NCI-H2081 (cell line): Measurements from ENCODE around the gene PHACTR1.
"Not testable (repeated sequence)": the region's sequence is repeated elsewhere in the genome, so short reads cannot be mapped to it uniquely, and the experiment has no call there.

ENCODE experiments used
- DNase-seq, 2 experiments: peaks; one replicate each; lab custom pipeline; 2025; lab: John Stamatoyannopoulos, UW

The PHACTR1 gene

DNA sequence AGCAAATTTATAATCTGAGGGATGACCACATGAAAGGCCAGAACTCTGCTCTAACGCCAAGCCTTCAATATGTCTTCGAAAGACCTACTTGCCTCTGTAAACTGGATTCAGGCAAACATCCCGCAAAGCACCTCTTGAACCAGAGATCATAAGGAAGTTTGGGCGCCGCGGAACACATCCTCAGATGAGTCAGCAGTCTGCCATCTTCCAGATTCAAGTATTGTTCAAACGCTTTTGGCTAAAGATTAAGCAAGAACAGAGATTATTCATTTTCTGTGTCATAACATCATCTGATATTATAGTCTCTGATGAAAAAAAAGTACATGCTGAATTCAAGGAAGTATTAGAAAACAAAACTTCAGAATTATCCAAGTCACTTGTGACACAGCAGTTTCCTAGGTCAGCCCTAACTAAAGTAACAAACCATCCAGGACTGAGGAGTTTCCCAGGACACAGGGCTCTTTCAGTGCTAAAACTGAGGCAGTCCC, 591.0 kb downstream of the PHACTR1 start:
- no peak for DNase-seq

DNA sequence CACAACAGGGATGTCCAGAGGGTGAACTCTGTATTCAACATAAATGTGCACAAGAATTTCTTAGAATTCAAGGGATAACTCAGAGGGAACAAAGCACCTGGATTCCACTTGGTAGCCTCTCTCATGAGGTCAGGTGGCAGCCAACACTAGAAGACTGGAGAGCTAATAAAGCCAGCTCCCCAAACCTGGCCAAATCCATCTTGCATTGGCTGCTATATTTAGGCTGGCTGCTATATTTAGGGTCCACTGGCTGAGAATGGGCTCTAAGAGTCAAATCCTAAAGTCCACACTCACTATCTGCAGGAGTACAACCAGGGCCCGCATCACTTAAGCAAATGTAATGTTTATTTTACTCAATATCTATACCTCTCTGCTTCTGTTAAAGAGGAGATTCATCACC, 591.8 kb downstream of the PHACTR1 start:
- DNase-seq, result no peak

DNA sequence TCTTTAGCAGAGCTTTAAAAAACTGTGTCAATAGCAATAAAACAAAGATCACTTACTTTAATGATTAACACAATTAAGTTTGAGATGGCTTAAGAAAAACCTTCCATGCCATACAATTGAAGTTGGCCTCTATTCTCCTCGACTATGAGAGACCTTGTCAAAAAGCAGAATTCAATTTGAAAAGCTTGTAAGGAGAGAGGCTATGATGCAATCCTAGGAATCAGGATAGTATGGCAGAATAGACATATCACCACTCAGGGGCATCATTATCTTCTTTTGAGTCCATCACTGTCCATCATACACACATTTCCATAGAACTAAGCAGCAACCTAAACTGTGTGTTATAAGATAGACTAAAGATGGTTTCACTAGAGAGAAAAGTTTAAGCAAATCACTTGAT, 594.6 kb downstream of the PHACTR1 start:
- DNase-seq, result no peak

DNA sequence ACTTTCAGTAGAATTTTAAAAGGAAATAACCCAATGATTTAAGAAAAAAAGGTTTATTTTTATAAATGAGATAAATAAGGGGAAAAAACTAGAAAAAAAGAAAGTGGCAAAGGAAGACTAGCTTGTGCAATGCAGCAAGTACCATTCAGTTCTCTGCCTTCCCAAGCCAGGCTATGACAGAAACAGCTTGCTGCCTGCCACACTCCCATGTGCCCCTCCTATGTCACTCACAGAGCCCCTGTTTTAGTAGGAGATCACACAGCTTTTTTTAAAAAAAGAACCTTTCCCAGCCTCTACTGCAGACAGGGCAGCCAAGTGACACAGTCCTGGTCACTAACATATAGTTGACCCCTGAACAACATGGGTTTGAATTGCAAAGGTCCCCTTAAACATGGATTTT, 598.2 kb downstream of the PHACTR1 start:
- no peak for DNase-seq

DNA sequence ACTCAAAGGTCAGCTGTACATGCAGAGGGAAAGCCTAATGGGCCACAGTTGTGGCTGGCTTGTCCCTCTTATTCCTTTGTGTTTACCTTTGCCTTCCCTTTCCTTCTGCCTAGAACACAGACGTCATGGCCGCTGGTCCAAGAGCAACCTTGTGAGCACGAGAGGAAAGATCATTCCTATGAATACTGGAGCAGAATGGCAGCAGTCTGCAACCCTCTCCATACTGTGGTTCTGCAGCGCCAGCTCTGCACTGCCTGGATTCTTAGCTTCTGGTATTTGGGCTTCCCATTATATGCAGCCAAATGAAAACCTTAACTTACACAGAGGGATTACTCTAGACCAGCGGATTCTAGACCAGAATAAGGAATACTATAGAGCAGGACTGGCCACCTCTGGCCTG, 599.3 kb downstream of the PHACTR1 start:
- no peak for DNase-seq

DNA sequence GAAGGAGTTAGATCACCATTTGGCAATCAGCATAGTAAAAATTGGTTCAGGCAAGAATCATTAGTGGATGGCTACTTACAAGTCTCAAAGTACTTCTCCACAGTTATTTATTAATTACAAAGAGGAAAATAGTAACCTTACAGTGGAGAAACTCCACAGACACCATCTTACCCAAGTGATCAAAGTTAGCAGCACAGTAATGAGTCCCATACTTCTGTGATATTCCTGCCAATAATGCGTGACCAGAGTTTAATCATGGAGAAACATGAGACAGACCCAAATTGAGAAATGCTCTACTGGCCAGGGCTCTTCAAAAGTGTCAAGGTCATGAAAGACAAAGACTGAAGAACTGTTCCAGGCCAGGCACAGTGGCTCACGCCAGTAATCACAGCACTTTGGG, 602.3 kb downstream of the PHACTR1 start:
- DNase-seq, result no peak

DNA sequence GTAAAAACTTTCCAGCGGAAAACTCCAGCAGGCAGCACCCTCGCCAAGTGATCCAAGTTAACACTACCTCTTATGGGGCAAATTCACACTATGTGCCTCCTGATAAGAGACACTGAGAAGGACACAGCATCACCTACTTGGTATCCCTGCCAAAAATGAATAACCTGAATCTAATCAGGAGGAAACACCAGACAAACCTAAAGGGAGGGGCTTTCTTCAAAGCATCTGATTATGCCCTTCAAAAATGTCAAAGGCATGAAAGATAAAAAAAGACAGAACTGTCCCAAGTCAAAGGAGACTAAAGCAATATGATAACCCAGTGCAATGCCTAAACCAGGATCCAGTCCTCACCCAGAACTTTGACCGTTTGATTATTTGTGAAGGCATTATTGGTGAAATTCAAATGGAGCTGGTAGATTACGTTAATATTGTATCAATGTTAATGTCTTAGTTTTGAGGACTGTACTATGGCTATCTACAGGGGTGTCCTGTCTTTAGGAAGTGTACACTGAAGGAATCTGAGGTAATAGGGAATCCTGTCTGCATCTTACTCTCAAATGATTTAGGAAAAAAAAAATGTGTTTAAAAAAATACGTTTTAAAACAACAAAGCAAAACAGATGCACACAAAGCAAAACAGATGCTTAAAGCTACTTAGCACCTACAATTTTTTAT, 603.5 kb downstream of the PHACTR1 start:
- DNase-seq, result no peak

DNA sequence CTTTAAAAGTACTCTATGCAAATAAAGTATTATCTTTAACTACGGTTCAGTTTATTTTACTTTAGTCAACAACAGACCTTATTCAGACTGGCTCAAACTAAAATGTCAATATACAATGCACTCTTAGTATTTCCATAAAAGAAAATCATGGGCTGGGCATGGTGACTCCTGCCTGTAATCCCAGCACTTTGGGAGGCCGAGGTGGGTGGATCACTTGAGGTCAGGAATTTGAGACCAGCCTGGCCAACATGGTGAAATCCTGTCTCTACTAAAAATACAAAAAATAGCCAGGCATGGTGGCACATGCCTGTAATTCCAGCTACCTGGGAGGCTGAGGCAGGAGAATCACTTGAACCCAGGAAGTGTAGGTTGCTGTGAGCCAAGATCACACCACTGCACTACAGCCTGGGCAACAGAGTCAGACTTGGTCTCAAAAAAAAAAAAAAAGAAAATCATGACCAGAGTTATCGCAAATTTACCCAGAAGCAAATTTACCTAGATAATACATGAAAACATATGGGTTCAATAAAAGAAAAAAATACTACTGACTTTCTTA, 609.5 kb downstream of the PHACTR1 start:
- DNase-seq, result not testable (repeated sequence)

DNA sequence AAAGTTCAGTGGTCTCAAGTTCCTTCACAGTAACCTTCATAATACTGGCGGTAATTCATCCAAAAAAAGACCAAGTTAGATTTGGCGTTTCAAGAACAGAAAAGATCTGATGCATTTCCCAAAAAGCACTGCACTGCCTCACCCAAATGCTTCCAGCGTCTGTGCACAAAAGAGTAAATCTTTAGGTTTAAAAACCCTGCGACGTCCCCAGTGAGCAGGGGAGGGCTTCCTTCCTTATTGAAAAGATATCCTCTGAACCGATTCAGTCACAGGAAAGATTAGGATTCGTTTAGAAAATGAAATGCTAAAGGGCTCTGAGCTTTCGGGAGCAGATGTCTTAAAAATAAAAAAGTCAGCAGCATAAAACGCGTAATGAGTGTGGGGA, 611.1 kb downstream of the PHACTR1 start:
- peak in 1 of 2 experiments; percentile 54 for DNase-seq

DNA sequence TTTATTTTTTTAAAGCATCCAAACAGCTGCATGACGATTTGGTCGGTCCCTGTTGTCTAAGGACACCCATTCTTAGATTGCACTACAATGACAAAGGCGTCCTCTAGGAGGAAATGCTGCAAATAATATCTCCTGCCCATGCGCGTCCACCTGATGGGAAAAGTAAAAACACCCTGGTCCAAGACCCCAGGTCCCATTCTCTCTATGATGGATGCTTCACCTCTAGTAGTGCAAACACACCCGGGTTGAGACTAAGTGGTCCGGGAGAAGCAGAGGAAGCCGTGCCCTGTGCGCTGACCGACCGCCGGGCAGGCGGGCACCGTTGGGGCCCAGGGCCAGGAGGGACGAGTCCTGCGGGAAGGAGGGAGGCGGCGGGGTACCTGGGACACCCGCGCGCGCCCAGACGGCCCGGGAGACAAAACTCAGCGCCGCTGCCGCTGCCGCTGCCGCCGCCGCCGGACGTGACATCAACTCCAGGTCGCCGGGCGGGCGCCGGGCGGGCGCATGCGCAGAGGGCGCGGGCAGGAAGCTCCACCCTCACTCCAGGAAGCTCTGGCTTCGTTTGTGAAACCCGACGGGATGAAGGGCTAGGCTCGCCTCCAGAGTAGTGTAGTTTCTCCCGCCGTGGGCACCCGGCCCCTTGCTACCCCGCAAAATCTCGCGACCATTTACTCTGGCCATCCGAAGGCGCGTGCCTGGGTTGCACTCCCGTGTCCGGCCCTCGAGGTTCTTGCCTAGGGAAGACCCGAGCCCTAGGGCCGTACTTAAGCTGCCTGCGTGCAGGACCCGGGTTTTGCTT, 611.7 kb downstream of the PHACTR1 start, which contains the start of gene TBC1D7:
Gene TBC1D7, minus strand, starts transcription at position 462 of the 799 bp plus-strand sequence. CDS start 1,639 bp downstream, outside the sequence.
- peak; percentile 94 to 95 for DNase-seq

DNA sequence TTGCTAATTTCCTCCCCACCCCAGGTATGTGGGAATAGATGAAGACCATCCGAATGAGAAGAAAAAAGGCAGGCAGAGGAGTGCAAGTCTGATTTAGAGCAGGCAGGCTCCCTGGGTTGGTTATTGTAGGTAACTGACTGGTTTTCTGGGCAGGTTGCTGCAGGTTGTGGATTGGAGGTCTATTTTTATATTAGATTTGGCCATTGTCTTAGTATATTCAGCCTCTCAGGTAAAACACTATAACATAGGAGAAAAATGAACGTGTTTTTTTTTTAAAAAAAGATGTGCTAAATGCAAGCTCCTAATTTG, 612.3 kb downstream of the PHACTR1 start:
- no peak for DNase-seq

DNA sequence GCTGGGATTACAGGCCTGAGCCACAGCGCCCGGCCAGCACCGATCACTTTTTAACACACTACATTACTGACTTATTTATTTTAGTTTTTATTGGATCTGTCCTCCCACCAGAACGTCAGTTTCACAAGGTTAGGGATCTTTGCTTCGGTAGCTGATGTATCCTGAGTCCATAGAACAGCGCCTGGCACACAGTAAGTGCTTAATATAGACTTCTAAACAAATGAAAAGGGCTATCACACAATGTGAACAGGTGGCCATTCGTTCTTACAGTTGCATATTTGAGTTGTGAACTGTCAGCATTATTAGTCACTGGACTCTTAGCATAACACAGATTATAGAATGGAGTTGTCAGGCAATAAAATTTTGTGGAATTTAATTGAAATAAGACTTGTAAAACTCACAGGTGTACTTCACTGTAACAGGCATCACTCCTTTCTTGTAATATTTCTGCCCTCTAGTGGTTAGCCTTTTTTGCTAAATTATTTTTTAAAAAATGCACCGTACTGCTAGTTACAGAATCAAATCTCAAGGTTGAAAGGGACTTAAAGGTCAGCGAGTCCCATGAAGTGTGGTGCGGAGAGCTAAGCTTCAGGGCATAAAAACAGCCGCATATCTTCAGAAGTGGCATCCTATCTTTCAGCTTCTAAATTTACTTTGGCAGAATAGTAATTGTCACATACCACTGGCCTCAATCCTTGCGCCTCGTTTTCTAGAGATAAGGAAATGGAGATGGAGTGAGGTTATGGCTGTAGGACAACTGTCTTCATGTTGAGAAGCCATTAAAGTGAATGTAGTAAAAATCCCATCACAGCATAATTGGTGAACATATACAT, 615.2 kb downstream of the PHACTR1 start:
- peak; percentile 17 to 31 for DNase-seq

DNA sequence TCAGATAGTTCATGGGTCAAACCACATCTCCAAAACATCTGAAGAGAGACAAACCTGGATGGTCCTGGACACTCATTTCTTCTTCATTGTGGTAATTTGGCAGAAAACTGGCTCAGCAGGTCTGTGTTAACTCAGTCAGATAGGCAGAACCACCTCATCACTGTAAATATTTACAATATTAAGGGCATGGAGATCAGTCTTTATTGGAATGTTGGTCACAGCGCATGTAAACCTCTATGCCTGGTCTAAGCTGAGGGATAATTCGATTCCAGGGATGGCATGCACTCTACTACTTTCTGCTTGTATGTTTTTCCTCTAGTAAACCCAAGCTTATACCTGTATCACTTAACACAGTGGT, 615.8 kb downstream of the PHACTR1 start:
- DNase-seq, result no peak

DNA sequence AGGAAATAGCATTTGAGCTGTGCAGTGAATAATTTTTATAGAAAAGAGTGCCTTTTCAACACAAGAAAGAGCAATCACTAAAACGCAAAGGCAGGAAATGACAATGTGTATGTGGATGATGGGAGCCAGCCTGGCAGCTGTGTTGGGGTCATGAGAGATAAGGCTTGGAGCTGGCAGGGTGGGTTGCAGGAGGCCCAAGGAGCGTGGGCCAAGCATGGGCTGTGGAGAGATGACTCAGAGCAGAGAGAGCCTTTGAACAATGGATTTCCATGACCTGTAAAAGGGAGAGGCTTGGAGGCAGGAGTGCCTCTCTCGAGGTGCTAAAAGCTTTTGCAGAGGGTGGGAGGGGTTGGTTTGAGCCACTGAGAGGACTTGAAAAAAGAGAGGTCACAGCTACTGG, 618.4 kb downstream of the PHACTR1 start:
- no peak for DNase-seq

DNA sequence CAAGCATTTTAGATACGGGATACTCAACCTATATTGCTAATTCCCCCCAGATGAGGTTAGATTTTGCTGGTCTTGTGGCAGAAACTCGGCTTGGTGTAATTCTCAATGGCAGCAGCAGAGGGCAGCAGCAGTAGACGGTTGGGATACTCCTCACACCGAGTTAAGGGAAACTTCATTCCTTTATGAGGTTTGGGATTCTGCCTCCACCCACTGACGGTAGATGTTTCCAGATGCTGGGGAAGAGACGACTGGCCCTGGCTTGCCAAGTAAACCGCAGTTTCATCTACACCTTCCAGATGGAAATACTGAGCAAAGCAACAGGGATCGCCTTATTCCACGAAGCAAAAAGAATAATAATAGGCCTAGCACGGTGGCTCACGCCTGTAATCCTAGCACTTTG, 620.0 kb downstream of the PHACTR1 start:
- peak; percentile 72 to 75 for DNase-seq

DNA sequence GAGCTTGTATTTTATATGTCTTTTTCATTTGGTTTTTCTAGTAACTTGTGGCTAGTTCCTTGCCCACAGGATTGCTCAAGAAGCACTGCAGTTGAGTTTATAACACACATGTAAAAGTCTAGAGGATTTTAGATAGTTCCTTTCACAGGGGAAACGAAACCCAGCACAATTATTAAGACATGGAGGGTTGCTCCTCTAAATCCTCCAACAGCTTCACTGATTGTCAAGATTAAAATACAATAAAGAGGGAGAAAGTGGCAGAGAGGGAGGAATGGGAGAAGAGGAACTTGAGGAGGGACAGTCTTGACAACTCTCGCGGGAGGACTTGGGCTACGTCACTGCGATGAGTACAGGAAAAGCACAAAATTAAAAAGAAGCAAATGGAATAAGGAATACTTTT, 621.5 kb downstream of the PHACTR1 start:
- DNase-seq, result no peak
